ENCODE data around the gene BCAR3. TPM values are rescaled to one million over a fixed set of nuclear protein-coding genes. Genes with fewer than 3 reads are reported as not detected.

Gene BCAR3
- total RNA-seq, 5 donors from 2014 or later (not counting 1 experiment from before 2014, with no cell fraction given), result 0.63 to 2.5 (median 1.4) TPM

DNA sequence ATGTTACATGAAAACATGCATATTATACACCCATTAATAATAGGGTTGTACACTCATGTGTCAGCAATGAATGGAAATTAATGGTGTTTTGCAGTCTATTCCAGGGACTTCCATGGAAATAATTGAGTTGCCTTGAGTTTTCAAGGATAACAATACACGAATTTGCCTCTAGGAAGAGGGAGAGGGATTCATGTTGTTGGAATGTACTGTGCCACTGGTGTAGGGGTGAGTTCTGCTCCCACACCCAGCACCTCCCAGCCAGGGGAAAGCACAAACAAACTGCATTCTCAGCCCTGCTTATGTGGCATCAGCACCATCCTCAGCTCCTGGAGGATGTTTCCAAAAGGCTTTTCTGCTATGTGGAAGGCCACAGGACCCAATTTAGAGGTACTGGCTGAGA lies 57.8 kb downstream of the BCAR3 start:
- no peak for DNase-seq
- Histone ChIP-seq H3K27me3 (replicated peaks in 1 of 2; ENCODE audit: control insufficient read depth in 2 of 2, extremely low read depth in 1 of 2, insufficient read depth in 2 of 2, low read length in 1 of 2) (no peaks in the 10 kb centered on the region), H3K4me3 (ENCODE audit: control insufficient read depth in 1 of 2, extremely low read depth in 1 of 2, low read length in 1 of 2) (no peak overlapping the region), H3K27ac (ENCODE audit: low read length) (no peak overlapping the region), H3K36me3 (ENCODE audit: control insufficient read depth in 2 of 2, extremely low read depth in 1 of 2, insufficient read depth in 1 of 2, low read length in 1 of 2) (no peaks in the 10 kb centered on the region), H3K9me3 (no peaks in the 10 kb centered on the region), H3K4me1 (ENCODE audit: control insufficient read depth in 1 of 2, extremely low read depth in 1 of 2, insufficient read depth in 2 of 2, low read length in 2 of 2) (no peaks in the 10 kb centered on the region)
- ChIA-PET POLR2A (interaction anchor here in 1 of 2 donors (0.5 to 0.7 kb wide), 2 partner anchors 10 to 249 kb away, joined by 3 read pairs; no protein-coding TSS in a partner anchor), CTCF (interaction anchor here in 1 of 2 donors (0.6 kb wide), 1 partner anchor 592 kb away, joined by 3 read pairs; no protein-coding TSS in a partner anchor)
- ATAC-seq (replicated peaks in 1 of 4), result no peak
- H3K36me3 Mint-ChIP-seq, result no peaks in the 10 kb centered on the region
- H3K27ac Mint-ChIP-seq, result no peak overlapping the region
- WGBS (ENCODE audit: insufficient coverage), result no CpG with 5 or more reads among the region's 1 CpG
- no peaks in the 10 kb centered on the region for H3K4me1 Mint-ChIP-seq
- no peaks in the 10 kb centered on the region for H3K27me3 Mint-ChIP-seq
- no peaks in the 10 kb centered on the region for H3K9me3 Mint-ChIP-seq
- no peak overlapping the region for H3K4me3 Mint-ChIP-seq

DNA sequence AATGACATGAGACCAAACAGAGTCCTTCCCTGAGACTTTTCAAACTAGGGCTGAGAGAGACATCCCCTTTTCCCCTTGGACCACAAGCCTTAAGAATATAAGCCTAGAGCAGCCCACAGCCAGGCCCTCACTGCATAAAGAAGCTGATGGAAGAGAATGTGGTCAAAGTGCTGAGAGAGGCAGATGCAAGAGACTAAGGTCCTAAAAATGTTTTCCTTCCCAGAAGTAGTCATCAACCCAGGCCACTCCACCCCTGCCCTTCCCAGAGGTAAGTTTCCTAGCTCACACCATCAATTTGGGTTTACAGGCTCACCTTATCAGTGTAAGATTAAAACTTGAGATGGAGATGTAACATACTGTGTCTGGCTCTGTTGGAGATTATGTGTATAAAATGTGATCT lies 58.2 kb downstream of the BCAR3 start:
- Histone ChIP-seq H3K4me1 (ENCODE audit: control insufficient read depth in 1 of 2, extremely low read depth in 1 of 2, insufficient read depth in 2 of 2, low read length in 2 of 2) (no peaks in the 10 kb centered on the region), H3K27ac (ENCODE audit: low read length) (no peak overlapping the region), H3K36me3 (ENCODE audit: control insufficient read depth in 2 of 2, extremely low read depth in 1 of 2, insufficient read depth in 1 of 2, low read length in 1 of 2) (no peaks in the 10 kb centered on the region), H3K4me3 (ENCODE audit: control insufficient read depth in 1 of 2, extremely low read depth in 1 of 2, low read length in 1 of 2) (no peak overlapping the region), H3K9me3 (no peaks in the 10 kb centered on the region), H3K27me3 (replicated peaks in 1 of 2; ENCODE audit: control insufficient read depth in 2 of 2, extremely low read depth in 1 of 2, insufficient read depth in 2 of 2, low read length in 1 of 2) (no peaks in the 10 kb centered on the region)
- H3K27me3 Mint-ChIP-seq, result no peaks in the 10 kb centered on the region
- H3K9me3 Mint-ChIP-seq, result no peaks in the 10 kb centered on the region
- no peak for DNase-seq
- H3K4me1 Mint-ChIP-seq, result no peaks in the 10 kb centered on the region
- no peak overlapping the region for H3K4me3 Mint-ChIP-seq
- no peak for ATAC-seq (replicated peaks in 1 of 4)
- ChIA-PET POLR2A (interaction anchor here (0.5 to 0.7 kb wide), 4 partner anchors 10 to 838 kb away, joined by 3 read pairs; no protein-coding TSS in a partner anchor), CTCF (interaction anchor here in 1 of 2 donors (0.6 kb wide), 1 partner anchor 592 kb away, joined by 3 read pairs; no protein-coding TSS in a partner anchor)
- no peak overlapping the region for H3K27ac Mint-ChIP-seq
- H3K36me3 Mint-ChIP-seq, result no peaks in the 10 kb centered on the region

DNA sequence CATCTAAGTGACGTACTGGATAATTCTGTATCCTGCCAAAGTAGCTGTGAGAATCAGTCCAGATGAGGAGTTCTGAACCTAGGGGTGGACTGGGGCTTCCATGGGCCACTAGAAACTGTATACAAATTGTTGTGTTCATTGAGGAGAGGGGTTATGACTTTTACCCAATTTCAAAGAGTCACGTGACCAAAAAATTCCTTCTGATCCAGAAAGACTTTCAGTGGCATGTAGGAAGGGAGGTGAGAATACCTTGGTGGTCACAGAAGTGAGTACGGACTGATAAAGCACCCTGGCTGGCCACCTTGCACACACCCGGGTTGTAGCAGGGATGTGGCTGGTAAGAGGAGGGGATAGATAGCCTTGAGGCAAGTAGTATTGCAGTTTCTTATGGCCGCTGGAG lies 60.4 kb downstream of the BCAR3 start:
- 85% methylated on average over 2 of the region's 5 CpGs for WGBS (ENCODE audit: insufficient coverage)
- no peak overlapping the region for H3K4me3 Mint-ChIP-seq
- Histone ChIP-seq H3K36me3 (ENCODE audit: control insufficient read depth in 2 of 2, extremely low read depth in 1 of 2, insufficient read depth in 1 of 2, low read length in 1 of 2) (no peaks in the 10 kb centered on the region), H3K27ac (ENCODE audit: low read length) (no peak overlapping the region), H3K9me3 (no peaks in the 10 kb centered on the region), H3K27me3 (replicated peaks in 1 of 2; ENCODE audit: control insufficient read depth in 2 of 2, extremely low read depth in 1 of 2, insufficient read depth in 2 of 2, low read length in 1 of 2) (no peaks in the 10 kb centered on the region), H3K4me3 (ENCODE audit: control insufficient read depth in 1 of 2, extremely low read depth in 1 of 2, low read length in 1 of 2) (no peak overlapping the region), H3K4me1 (ENCODE audit: control insufficient read depth in 1 of 2, extremely low read depth in 1 of 2, insufficient read depth in 2 of 2, low read length in 2 of 2) (no peaks in the 10 kb centered on the region)
- ATAC-seq (replicated peaks in 1 of 4) (no peak), DNase-seq (no peak)
- peaks cover 0 to 2% (median 0%) of the 10 kb centered on the region in 3 donors for H3K4me1 Mint-ChIP-seq
- H3K27ac Mint-ChIP-seq, result no peak overlapping the region
- POLR2A ChIA-PET, result no interaction called here
- no peaks in the 10 kb centered on the region for H3K9me3 Mint-ChIP-seq
- CTCF ChIA-PET, result no interaction called here
- H3K27me3 Mint-ChIP-seq, result no peaks in the 10 kb centered on the region
- no peaks in the 10 kb centered on the region for H3K36me3 Mint-ChIP-seq

DNA sequence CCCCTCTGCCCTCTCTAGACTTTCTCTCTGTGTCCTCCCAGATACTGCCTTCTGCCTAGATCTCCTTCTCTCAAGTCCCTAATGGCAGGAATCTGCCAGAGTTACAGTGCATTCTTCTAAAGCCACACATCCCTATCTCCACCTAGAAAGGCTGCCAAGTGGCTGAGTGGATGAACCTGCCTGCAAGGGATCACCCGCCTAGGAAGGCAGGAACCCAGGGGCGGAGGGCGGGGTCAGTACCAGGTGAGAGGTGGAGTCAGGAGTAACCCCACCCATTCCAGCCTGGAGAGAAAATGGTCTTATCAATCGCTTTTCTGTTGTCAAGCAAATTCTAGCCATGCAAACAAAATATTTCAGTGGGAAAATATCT lies 60.8 kb downstream of the BCAR3 start:
- Histone ChIP-seq H3K9me3 (no peaks in the 10 kb centered on the region), H3K4me1 (ENCODE audit: control insufficient read depth in 1 of 2, extremely low read depth in 1 of 2, insufficient read depth in 2 of 2, low read length in 2 of 2) (peaks cover 0 to under 1% of the 10 kb centered on the region in 2 experiments), H3K27ac (ENCODE audit: low read length) (no peak overlapping the region), H3K36me3 (ENCODE audit: control insufficient read depth in 2 of 2, extremely low read depth in 1 of 2, insufficient read depth in 1 of 2, low read length in 1 of 2) (no peaks in the 10 kb centered on the region), H3K4me3 (ENCODE audit: control insufficient read depth in 1 of 2, extremely low read depth in 1 of 2, low read length in 1 of 2) (no peak overlapping the region), H3K27me3 (replicated peaks in 1 of 2; ENCODE audit: control insufficient read depth in 2 of 2, extremely low read depth in 1 of 2, insufficient read depth in 2 of 2, low read length in 1 of 2) (no peaks in the 10 kb centered on the region)
- no peaks in the 10 kb centered on the region for H3K27me3 Mint-ChIP-seq
- DNase-seq (no peak), ATAC-seq (replicated peaks in 1 of 4) (no peak)
- CTCF ChIA-PET, result no interaction called here
- H3K36me3 Mint-ChIP-seq, result no peaks in the 10 kb centered on the region
- no peak overlapping the region for H3K27ac Mint-ChIP-seq
- no CpG with 5 or more reads among the region's 4 CpGs for WGBS (ENCODE audit: insufficient coverage)
- POLR2A ChIA-PET, result no interaction called here
- peaks cover 0 to 4% (median 2%) of the 10 kb centered on the region in 3 donors for H3K4me1 Mint-ChIP-seq
- H3K9me3 Mint-ChIP-seq, result no peaks in the 10 kb centered on the region
- no peak overlapping the region for H3K4me3 Mint-ChIP-seq

DNA sequence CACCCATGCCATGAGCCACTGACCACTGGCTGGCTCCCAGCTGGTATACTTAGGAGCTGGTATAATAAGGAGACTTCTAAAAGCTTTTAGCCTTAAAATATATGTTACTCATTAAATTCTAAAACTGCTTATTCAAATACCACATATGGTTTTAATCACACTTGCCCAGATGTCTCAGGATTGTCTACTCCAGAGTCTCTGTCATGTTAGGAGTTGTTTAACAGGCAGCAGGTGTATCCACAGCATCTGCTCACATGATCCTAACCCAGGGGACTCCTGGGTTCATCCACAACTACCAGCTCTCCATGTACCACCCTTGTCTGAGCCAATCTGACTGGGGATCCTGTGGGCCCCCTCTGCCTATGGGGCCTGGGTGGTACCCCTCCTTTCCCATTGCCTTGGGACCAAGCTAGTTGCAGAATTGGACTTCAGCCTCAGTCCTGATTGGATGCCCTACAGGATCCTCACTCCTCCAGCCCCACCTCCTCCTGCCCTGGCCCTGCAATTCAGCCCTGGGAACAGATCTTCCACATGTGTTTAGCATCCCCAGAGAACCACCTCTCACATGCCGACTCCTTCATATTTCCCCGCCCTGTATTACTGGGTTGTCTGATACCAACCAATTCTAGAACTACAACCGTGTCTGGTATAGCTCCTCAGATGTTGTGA lies 61.3 kb downstream of the BCAR3 start:
- WGBS (ENCODE audit: insufficient coverage), result 86% methylated on average over 3 of the region's 3 CpGs
- H3K4me3 Mint-ChIP-seq, result no peak overlapping the region
- CTCF ChIA-PET, result interaction anchor here (0.6 to 1.1 kb wide), 2 partner anchors 9 to 316 kb away, joined by 3 to 6 read pairs; no protein-coding TSS in a partner anchor
- H3K27ac Mint-ChIP-seq, result no peak overlapping the region
- H3K36me3 ChIP-seq (ENCODE audit: control insufficient read depth in 2 of 2, extremely low read depth in 1 of 2, insufficient read depth in 1 of 2, low read length in 1 of 2), result no peaks in the 10 kb centered on the region
- peaks cover 0 to 9% (median 7%) of the 10 kb centered on the region in 3 donors for H3K4me1 Mint-ChIP-seq
- no peaks in the 10 kb centered on the region for H3K9me3 Mint-ChIP-seq
- no peaks in the 10 kb centered on the region for H3K9me3 ChIP-seq
- H3K27me3 Mint-ChIP-seq, result no peaks in the 10 kb centered on the region
- H3K27me3 ChIP-seq (replicated peaks in 1 of 2; ENCODE audit: control insufficient read depth in 2 of 2, extremely low read depth in 1 of 2, insufficient read depth in 2 of 2, low read length in 1 of 2), result no peaks in the 10 kb centered on the region
- DNase-seq (no peak), ATAC-seq (replicated peaks in 1 of 4) (no peak)
- peaks cover 0 to 5% of the 10 kb centered on the region in 2 experiments for H3K4me1 ChIP-seq (ENCODE audit: control insufficient read depth in 1 of 2, extremely low read depth in 1 of 2, insufficient read depth in 2 of 2, low read length in 2 of 2)
- POLR2A ChIA-PET, result no interaction called here
- H3K4me3 ChIP-seq (ENCODE audit: control insufficient read depth in 1 of 2, extremely low read depth in 1 of 2, low read length in 1 of 2), result no peak overlapping the region
- no peak overlapping the region for H3K27ac ChIP-seq (ENCODE audit: low read length)
- no peaks in the 10 kb centered on the region for H3K36me3 Mint-ChIP-seq

DNA sequence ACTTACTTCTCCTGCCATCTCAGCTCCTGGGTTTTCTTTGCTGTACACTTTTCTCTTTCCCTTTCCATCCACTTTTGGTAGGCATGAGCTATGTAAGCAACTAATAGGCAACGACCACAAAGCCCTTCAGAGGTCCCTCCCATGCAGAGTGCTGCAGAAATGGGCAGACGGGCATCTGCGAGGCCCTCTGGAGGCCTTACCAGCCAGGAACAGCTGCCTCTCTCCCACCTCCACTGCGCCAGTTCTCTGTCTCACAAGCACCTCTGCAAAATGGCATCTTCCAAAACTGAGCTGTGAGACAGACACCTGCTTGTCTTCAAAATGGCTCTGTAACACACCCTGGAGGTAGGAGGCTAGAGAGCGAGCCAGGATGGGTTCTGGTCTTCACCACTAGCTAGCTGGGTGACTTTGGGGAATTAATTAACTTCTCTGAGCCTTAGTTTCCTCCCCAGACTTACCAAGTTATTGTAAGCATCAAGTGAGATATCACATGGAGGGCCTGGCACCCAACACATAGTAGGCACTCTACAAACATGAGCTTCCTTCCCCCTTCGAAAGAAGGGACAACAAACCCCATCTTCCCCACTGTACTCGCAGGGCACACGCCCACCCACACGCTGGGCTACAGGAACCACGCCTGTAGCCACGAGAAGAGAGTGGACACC lies 62.0 kb downstream of the BCAR3 start:
- H3K27ac ChIP-seq (ENCODE audit: low read length), result no peak overlapping the region
- Mint-ChIP-seq H3K4me1 (peaks cover 6 to 15% (median 11%) of the 10 kb centered on the region in 3 donors), H3K27me3 (no peaks in the 10 kb centered on the region), H3K9me3 (no peaks in the 10 kb centered on the region), H3K4me3 (no peak overlapping the region), H3K36me3 (no peaks in the 10 kb centered on the region), H3K27ac (no peak overlapping the region)
- H3K4me1 ChIP-seq (ENCODE audit: control insufficient read depth in 1 of 2, extremely low read depth in 1 of 2, insufficient read depth in 2 of 2, low read length in 2 of 2), result peaks cover 0 to 9% of the 10 kb centered on the region in 2 experiments
- no peak overlapping the region for H3K4me3 ChIP-seq (ENCODE audit: control insufficient read depth in 1 of 2, extremely low read depth in 1 of 2, low read length in 1 of 2)
- no peaks in the 10 kb centered on the region for H3K36me3 ChIP-seq (ENCODE audit: control insufficient read depth in 2 of 2, extremely low read depth in 1 of 2, insufficient read depth in 1 of 2, low read length in 1 of 2)
- no peak for DNase-seq
- H3K27me3 ChIP-seq (replicated peaks in 1 of 2; ENCODE audit: control insufficient read depth in 2 of 2, extremely low read depth in 1 of 2, insufficient read depth in 2 of 2, low read length in 1 of 2), result no peaks in the 10 kb centered on the region
- ChIA-PET CTCF (interaction anchor here (0.6 to 1.3 kb wide), 5 partner anchors 10 to 539 kb away, joined by 3 to 6 read pairs (median 3); no protein-coding TSS in a partner anchor), POLR2A (no interaction called here)
- no peak for ATAC-seq (replicated peaks in 1 of 4)
- 57% methylated on average over 3 of the region's 11 CpGs for WGBS (ENCODE audit: insufficient coverage)
- H3K9me3 ChIP-seq, result no peaks in the 10 kb centered on the region

Measured in T-cell (primary cell).